ENCODE measurements around the gene WDR81. TPM values are rescaled to one million over a fixed set of nuclear protein-coding genes. Genes with fewer than 3 reads are reported as not detected.

WDR81 gene
- 24.0 and 25.4 TPM in 2 replicates for total RNA-seq

GRCh38 chr17:1724351-1724868 lies at the start of gene WDR81:
Gene WDR81 (plus strand): TSS chr17:1724704. CDS start chr17:1724960, 256 bp downstream.

DNA sequence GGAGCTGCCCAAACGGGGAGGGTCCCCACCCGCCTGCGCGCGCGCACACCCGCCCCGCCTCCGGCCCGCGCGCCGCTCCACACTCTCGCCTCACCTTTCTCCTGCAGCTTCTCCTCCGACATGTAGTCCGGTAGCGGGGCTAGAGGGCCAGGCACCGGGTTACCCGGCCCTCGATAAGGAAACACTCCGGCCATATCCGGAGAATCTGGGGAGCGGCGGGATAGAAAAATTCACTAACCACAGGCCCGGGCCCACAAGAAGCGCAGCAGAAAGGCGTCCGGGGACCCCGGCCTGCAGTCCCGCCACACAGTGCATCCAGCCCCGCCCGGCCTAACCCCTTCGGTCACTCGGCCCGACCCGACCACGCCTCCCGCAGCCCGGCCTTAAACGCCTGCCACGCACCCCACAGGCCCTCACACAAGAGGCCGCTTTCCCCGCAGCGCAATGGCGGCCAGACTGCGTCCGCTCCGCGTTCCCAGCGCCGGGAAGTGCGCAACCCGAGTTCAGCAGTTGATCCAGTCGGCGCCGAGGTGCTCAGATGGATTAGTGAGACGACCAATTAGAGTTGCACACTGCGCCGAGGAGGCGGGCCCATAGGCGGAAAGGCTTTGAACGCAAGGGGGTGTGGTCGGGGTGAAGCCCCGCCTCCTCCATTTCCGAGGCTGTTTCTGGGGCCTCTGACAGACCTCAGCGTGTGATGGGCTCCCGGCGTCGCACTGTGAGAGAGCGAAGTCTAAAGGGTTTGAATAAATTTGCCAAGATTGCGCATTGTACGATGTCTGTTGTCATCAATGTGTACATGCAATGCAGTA lies 39.9 kb upstream of the WDR81 start, which contains the start of gene PRPF8:
Gene PRPF8, minus strand, starts transcription at position 490 of the 812 bp plus-strand sequence. Its CDS starts 296 bp downstream, at position 194.

DNA sequence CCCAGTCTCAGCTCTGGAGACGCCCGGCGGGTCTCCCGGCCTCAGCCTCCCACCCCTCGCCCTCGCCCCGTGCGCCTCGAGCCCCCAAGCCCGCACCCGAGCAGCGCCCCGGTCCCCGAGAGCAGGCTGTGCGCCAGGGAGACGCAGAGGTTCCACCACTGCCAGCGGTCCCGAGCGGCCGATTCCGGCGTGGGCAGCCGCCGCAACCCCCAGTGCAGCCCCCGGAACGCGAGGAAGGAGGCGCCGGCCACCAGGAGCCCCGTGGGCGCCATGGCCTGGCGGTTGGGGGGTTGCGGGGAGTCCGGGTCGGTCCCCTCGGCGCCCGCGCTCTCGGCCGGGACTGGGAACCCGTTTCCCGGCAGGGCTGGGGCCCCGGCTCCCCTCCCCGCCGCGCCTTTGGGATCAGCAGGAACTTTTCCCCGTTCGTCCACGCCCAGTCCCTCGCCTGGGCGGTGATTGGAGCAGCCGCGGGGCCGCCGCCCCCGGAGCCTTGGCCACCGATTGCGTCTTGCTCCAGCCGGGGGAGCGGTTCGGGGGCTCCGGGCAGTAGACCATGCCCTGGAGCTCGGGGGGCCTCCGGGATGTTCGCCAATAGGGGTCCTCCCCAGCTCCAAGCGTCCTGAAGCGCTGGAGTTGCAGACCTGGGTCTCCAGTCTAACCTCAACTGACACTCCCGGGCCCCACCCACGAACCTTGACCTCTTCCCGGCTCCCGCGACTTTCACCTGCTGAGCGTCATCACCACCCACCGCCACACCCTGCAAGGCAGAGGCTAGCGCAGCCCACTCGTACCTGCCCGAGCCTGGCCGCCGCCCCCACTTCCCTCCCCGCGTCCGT lies 14.3 kb upstream of the WDR81 start, which contains the start of gene TLCD2:
Gene TLCD2, minus strand, starts transcription at position 407 of the 836 bp plus-strand sequence. Its CDS starts 135 bp downstream, at position 272.

DNA sequence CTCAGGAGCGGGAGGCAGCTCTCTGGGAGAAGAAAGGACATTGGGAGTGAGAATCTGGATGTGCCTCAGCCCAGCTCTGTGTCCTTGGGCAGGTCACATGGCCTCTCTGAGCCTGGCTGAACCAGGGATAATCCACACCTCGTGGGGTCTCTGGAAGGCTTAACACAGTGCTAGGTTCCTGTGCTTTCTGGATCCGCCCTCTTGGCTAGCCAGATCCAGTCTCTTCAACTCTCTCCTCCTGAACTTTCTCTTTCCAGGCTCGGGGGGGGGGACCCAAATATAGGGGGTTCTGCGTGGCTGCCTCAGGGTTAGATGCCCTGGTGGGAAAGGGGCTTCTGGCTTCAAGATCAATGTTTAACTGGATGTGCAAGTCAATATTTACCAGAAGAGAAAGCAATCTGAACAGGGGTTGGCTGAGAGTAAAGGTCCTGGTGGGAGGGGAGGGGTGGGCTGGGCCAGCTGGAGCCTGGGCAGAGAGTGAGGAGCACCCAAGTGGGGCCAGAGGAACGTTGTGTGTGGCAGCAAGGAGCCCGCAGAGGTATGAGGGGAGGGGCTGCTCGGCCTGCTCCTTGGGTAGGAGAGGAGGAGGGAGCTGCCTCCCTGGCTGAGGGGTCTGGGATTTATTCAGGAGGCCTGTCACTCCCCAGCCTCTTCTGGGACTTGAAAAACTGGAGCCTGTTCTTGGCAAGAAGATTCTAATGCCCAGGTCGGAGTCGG lies 18.0 kb downstream of the WDR81 start, which contains the start of gene SERPINF2:
Gene SERPINF2, plus strand, starts transcription at position 501 of the 717 bp plus-strand sequence. CDS start 2,125 bp downstream, outside the sequence.

Other genes starting within 250 kb of the WDR81 start
- gene MYO1C, start 232.0 kb upstream of the WDR81 start, total RNA-seq, result 179 and 191 TPM in 2 replicates
- gene INPP5K, start 208.1 kb upstream of the WDR81 start, total RNA-seq, result 31.4 and 35.5 TPM in 2 replicates
- gene PITPNA, start 161.9 kb upstream of the WDR81 start, total RNA-seq, result 17.8 and 19.4 TPM in 2 replicates
- 9.0 and 14.5 TPM in 2 replicates for gene SLC43A2, start 95.9 kb upstream of the WDR81 start, total RNA-seq
- gene SCARF1, start 79.0 kb upstream of the WDR81 start, total RNA-seq, result 2.3 and 4.4 TPM in 2 replicates
- 12.0 and 13.7 TPM in 2 replicates for gene RILP, start 74.8 kb upstream of the WDR81 start, total RNA-seq
- gene PRPF8, start 39.8 kb upstream of the WDR81 start, total RNA-seq, result 98.3 and 117 TPM in 2 replicates
- 2.6 and 3.6 TPM in 2 replicates for gene TLCD2, start 14.3 kb upstream of the WDR81 start, total RNA-seq
- gene SERPINF2, start 18.2 kb downstream of the WDR81 start, total RNA-seq, result not detected in 2 replicates
- 47.2 and 65.3 TPM in 2 replicates for gene SERPINF1, start 37.4 kb downstream of the WDR81 start, total RNA-seq
- 8.9 and 10.8 TPM in 2 replicates for gene SMYD4, start 105.2 kb downstream of the WDR81 start, total RNA-seq
- 46.8 and 47.2 TPM in 2 replicates for gene RPA1, start 105.3 kb downstream of the WDR81 start, total RNA-seq

Data from aortic smooth muscle cell (primary cell).